H9 (cell line): ENCODE measurements around the gene CHD9. TPM values are rescaled to one million over a fixed set of nuclear protein-coding genes. Genes with fewer than 3 reads are reported as not detected.

Experiments
- DNase-seq: peaks from one replicate; pipeline ENCODE4 v3.0.0-alpha.2; 2017
- H2AFZ ChIP-seq: one replicate; pipeline ENCODE4 v1.6.1; 2013; ENCODE audit warnings: mild to moderate bottlenecking, low read length, control low read depth, moderate library complexity
- H2AK5ac ChIP-seq: 2 replicates; pipeline ENCODE4 v1.6.1; 2013; ENCODE audit warnings: low read length, control low read depth, mixed read lengths; ENCODE audit not compliant: insufficient read length
- H2BK120ac ChIP-seq: one replicate; pipeline ENCODE4 v1.6.1; 2013; ENCODE audit warnings: low read depth, mild to moderate bottlenecking, low read length, control low read depth, inconsistent platforms; ENCODE audit not compliant: poor library complexity, severe bottlenecking
- H2BK12ac ChIP-seq: 2 replicates; pipeline ENCODE4 v1.6.1; 2013; ENCODE audit warnings: low read length, control low read depth, mixed read lengths, low read depth; ENCODE audit not compliant: insufficient read length
- H2BK15ac ChIP-seq: 2 replicates; pipeline ENCODE4 v1.6.1; 2013; ENCODE audit warnings: low read depth, low read length, control low read depth
- H2BK20ac ChIP-seq: one replicate; pipeline ENCODE4 v1.6.1; 2013; ENCODE audit warnings: low read depth, mild to moderate bottlenecking, low read length, control low read depth, inconsistent platforms; ENCODE audit not compliant: poor library complexity, severe bottlenecking
- H2BK5ac ChIP-seq: 2 replicates; pipeline ENCODE4 v1.6.1; 2013; ENCODE audit warnings: low read length, control low read depth, mixed read lengths; ENCODE audit not compliant: insufficient read length
- H3K14ac ChIP-seq: 2 replicates; pipeline ENCODE4 v1.6.1; 2013; ENCODE audit warnings: low read length, control low read depth; ENCODE audit not compliant: insufficient read depth
- H3K18ac ChIP-seq: 2 replicates; pipeline ENCODE4 v1.6.1; 2013; ENCODE audit warnings: low read depth, mild to moderate bottlenecking, mixed read lengths, low read length, control low read depth; ENCODE audit not compliant: insufficient read length
- H3K23ac ChIP-seq: 2 replicates; pipeline ENCODE4 v1.6.1; 2013; ENCODE audit warnings: low read length, control low read depth, mixed read lengths, low read depth; ENCODE audit not compliant: insufficient read length
- H3K23me2 ChIP-seq: 2 replicates; pipeline ENCODE4 v1.6.1; 2013; ENCODE audit warnings: low read depth, mild to moderate bottlenecking, mixed read lengths, low read length, control low read depth; ENCODE audit not compliant: insufficient read length, poor library complexity, severe bottlenecking
- H3K27ac ChIP-seq: 2 replicates; pipeline ENCODE4 v1.5.1; 2013; ENCODE audit warnings: low read length, control low read depth, mixed read lengths, low read depth; ENCODE audit not compliant: insufficient read length
- H3K27me3 ChIP-seq: 2 replicates; pipeline ENCODE4 v1.6.1; 2013; ENCODE audit warnings: low read length, control low read depth, inconsistent platforms; ENCODE audit not compliant: insufficient read depth
- H3K4ac ChIP-seq: 2 replicates; pipeline ENCODE4 v1.6.1; 2013; ENCODE audit warnings: low read depth, mild to moderate bottlenecking, control low read depth, inconsistent platforms, low read length, moderate library complexity
- H3K4me1 ChIP-seq: 2 replicates; pipeline ENCODE4 v1.6.1; 2013; ENCODE audit warnings: low read length, control low read depth, inconsistent platforms; ENCODE audit not compliant: insufficient read depth
- H3K4me2 ChIP-seq: 2 replicates; pipeline ENCODE4 v1.6.1; 2013; ENCODE audit warnings: low read length, control low read depth, mixed read lengths; ENCODE audit not compliant: insufficient read length, insufficient read depth
- H3K56ac ChIP-seq: 2 replicates; pipeline ENCODE4 v1.6.1; 2013; ENCODE audit warnings: low read depth, mild to moderate bottlenecking, mixed read lengths, low read length, control low read depth; ENCODE audit not compliant: insufficient read length
- H3K79me1 ChIP-seq: 2 replicates; pipeline ENCODE4 v1.6.1; 2013; ENCODE audit warnings: low read depth, mild to moderate bottlenecking, moderate library complexity, low read length, control low read depth, inconsistent platforms; ENCODE audit not compliant: insufficient read depth, poor library complexity, severe bottlenecking
- H3K79me2 ChIP-seq: 2 replicates; pipeline ENCODE4 v1.6.1; 2013; ENCODE audit warnings: low read length, control low read depth, inconsistent platforms; ENCODE audit not compliant: insufficient read depth
- H3K9ac ChIP-seq: 2 replicates; pipeline ENCODE4 v1.6.1; 2013; ENCODE audit warnings: low read length, control low read depth, mixed read lengths; ENCODE audit not compliant: insufficient read length; ENCODE audit errors: extremely low read depth
- H3K9me3 ChIP-seq: one replicate; pipeline ENCODE4 v1.6.1; 2013; ENCODE audit warnings: low read depth, low read length, inconsistent platforms; ENCODE audit not compliant: control insufficient read depth
- H3T11ph ChIP-seq: one replicate; pipeline ENCODE4 v1.6.1; 2013; ENCODE audit warnings: mild to moderate bottlenecking, low read length, control low read depth, inconsistent platforms
- H4K20me1 ChIP-seq: one replicate; pipeline ENCODE4 v1.6.1; 2013; ENCODE audit not compliant: control insufficient read depth, insufficient read length, insufficient read depth
- H4K5ac ChIP-seq: 2 replicates; pipeline ENCODE4 v1.6.1; 2013; ENCODE audit warnings: low read depth, mild to moderate bottlenecking, mixed read lengths, low read length, control low read depth; ENCODE audit not compliant: insufficient read length
- H4K8ac ChIP-seq: replicated peaks from 2 replicates; pipeline ENCODE4 v1.6.1; 2013; ENCODE audit warnings: low read length, control low read depth, mixed read lengths, low read depth; ENCODE audit not compliant: insufficient read length
- H4K91ac ChIP-seq: 2 replicates; pipeline ENCODE4 v1.6.1; 2013; ENCODE audit warnings: low read depth, mild to moderate bottlenecking, moderate library complexity, mixed read lengths, low read length, control low read depth; ENCODE audit not compliant: insufficient read length
- H3K27ac Mint-ChIP-seq, 3 experiments: 2 replicates in 2 of 3; 3 replicates in 1 of 3; pipeline ENCODE4 v1.8.0; 2020 to 2021; ENCODE audit warnings: mixed read lengths in 3 of 3, mild to moderate bottlenecking in 1 of 3, moderate library complexity in 1 of 3
- H3K27me3 Mint-ChIP-seq: 2 replicates; pipeline ENCODE4 v1.8.0; 2021; ENCODE audit warnings: low read depth, mild to moderate bottlenecking, moderate library complexity, mixed read lengths
- H3K36me3 Mint-ChIP-seq, 3 experiments: 2 replicates in 2 of 3; 3 replicates in 1 of 3; pipeline ENCODE4 v1.8.0; 2020 to 2021; ENCODE audit warnings: low read depth in 3 of 3, mixed read lengths in 3 of 3; ENCODE audit not compliant: insufficient read depth in 1 of 3
- H3K4me1 Mint-ChIP-seq, 2 experiments: 2 replicates each; pipeline ENCODE4 v1.8.0; 2020; ENCODE audit warnings: mixed read lengths in 2 of 2
- H3K4me3 Mint-ChIP-seq, 2 experiments: 2 replicates in 1 of 2; 3 replicates in 1 of 2; pipeline ENCODE4 v1.8.0; 2020 to 2021; ENCODE audit warnings: mild to moderate bottlenecking in 2 of 2, mixed read lengths in 2 of 2, moderate library complexity in 1 of 2
- H3K9me3 Mint-ChIP-seq, 2 experiments: 2 replicates in 1 of 2; 3 replicates in 1 of 2; pipeline ENCODE4 v1.8.0; 2020; ENCODE audit warnings: mild to moderate bottlenecking in 2 of 2, mixed read lengths in 2 of 2, moderate library complexity in 1 of 2
- CTCF ChIP-seq: fragments of 200-600 bp; sonication (generic); conservative IDR thresholded peaks from 3 replicates; pipeline ENCODE4 v1.8.0; 2021; ENCODE audit warnings: antibody characterized with exemption, mild to moderate bottlenecking
- WGBS: extraction: QIAGEN DNeasy Blood & Tissue Kit; methylation state at CpG from one replicate; pipeline ENCODE4 v1.1.7; 2013; ENCODE audit warnings: missing lambda C conversion rate, low lambda C conversion rate, mixed read lengths; ENCODE audit not compliant: insufficient read length; ENCODE audit errors: extremely low coverage; 5-methylcytosine and 5-hydroxymethylcytosine counted together
- total RNA-seq: library from RNA; stranded (reverse); gene quantifications from 2 replicates; pipeline ENCODE4 v1.2.1, GENCODE V29; 2021

Gene CHD9
- total RNA-seq, 1 experiment from 2014 or later, result 46.2 TPM

GRCh38 chr16:53040788-53041187 lies 14.0 kb upstream of the CHD9 start:
- H3K27ac Mint-ChIP-seq, result peak overlapping the region in 2 of 3 experiments; percentile 0 to 30; a peak in 3 of 7 replicates
- Histone ChIP-seq H3K79me1 (no peaks in the 10 kb centered on the region), H3T11ph (no peak overlapping the region), H3K4me2 (no peak overlapping the region), H2BK20ac (no peak overlapping the region), H3K4me1 (peaks cover 11% of the 10 kb centered on the region), H4K20me1 (no peaks in the 10 kb centered on the region), H3K56ac (no peak overlapping the region), H3K23me2 (peaks cover 21% of the 10 kb centered on the region), H3K27me3 (no peaks in the 10 kb centered on the region), H4K8ac (no peak overlapping the region), H3K9me3 (no peaks in the 10 kb centered on the region), H2BK5ac (no peak overlapping the region), H4K91ac (no peak overlapping the region), H3K79me2 (no peaks in the 10 kb centered on the region), H2BK15ac (no peak overlapping the region), H3K9ac (no peak overlapping the region), H3K14ac (no peak overlapping the region), H3K18ac (no peak overlapping the region), H2BK120ac (no peak overlapping the region), H2AFZ (no peak overlapping the region), H2AK5ac (no peak overlapping the region), H3K4ac (no peak overlapping the region), H3K27ac (no peak overlapping the region), H4K5ac (no peak overlapping the region), H2BK12ac (no peak overlapping the region), H3K23ac (no peak overlapping the region)
- no peak for DNase-seq
- no peak for TF ChIP-seq CTCF
- peaks cover 5 to 10% of the 10 kb centered on the region in 2 experiments; a peak in 4 of 5 replicates for H3K9me3 Mint-ChIP-seq
- peaks cover 4 to 11% (median 10%) of the 10 kb centered on the region in 3 experiments; a peak in 5 of 7 replicates for H3K36me3 Mint-ChIP-seq
- H3K27me3 Mint-ChIP-seq, result no peaks in the 10 kb centered on the region; the same call in none of the 2 replicates
- WGBS, result no CpG with 5 or more reads among the region's 1 CpG
- H3K4me3 Mint-ChIP-seq, result peak overlapping the region in 1 of 2 experiments; percentile 58; a peak in 2 of 5 replicates
- peaks cover 71 to 75% of the 10 kb centered on the region in 2 experiments for H3K4me1 Mint-ChIP-seq
